Measurements from ENCODE around the gene PLTP.

The PLTP gene

GRCh38 chr20:45857882-45858216 is 54.1 kb downstream of the PLTP start:
- H3K4me1 ChIP-seq, result peaks cover 25 to 53% (median 37%) of the 10 kb centered on the region in 10 experiments
- no peak for TF ChIP-seq Cebpa-rat (IDR thresholded peaks at IDR 0.05)

GRCh38 chr20:45857114-45857881 is 54.7 kb downstream of the PLTP start, which contains the start of the genes ACOT8 and ZSWIM3:
TSS of gene ACOT8 (minus strand) at chr20:45857392. CDS start at chr20:45857315, 77 bp downstream.
TSS of gene ZSWIM3 (plus strand) at chr20:45857614. CDS start at chr20:45857826, 212 bp downstream.
- peaks cover 25 to 53% (median 37%) of the 10 kb centered on the region in 10 experiments for H3K4me1 ChIP-seq
- peak within 1 kb of the TSS; percentile 68 to 85 (median 80) for H3K27ac ChIP-seq
- H3K4me2 ChIP-seq, result peak within 1 kb of the TSS; percentile 86 to 98 (median 94)
- no peaks in the 10 kb centered on the region for H4K20me1 ChIP-seq
- no peak for TF ChIP-seq Cebpa-rat (IDR thresholded peaks at IDR 0.05)
- peaks cover 16 to 29% (median 25%) of the 10 kb centered on the region in 11 experiments; a peak in 20 of 22 replicates for H3K36me3 ChIP-seq
- H3K4me3 ChIP-seq, result peak within 1 kb of the TSS; percentile 76 to 97 (median 84)
- no peaks in the 10 kb centered on the region for H3K9me3 ChIP-seq (replicated peaks in 1 of 11)
- H3K27me3 ChIP-seq, result no peaks in the 10 kb centered on the region
- H3K9ac ChIP-seq, result peak within 1 kb of the TSS; percentile 80 to 92 (median 85)

More at GRCh38 chr20:45857882-45858216, 54.1 kb downstream of the PLTP start:
- Histone ChIP-seq H3K4me3 (peak overlapping the region; percentile 76 to 97 (median 84)), H3K9ac (peak overlapping the region; percentile 78 to 92 (median 85)), H3K27ac (peak overlapping the region; percentile 63 to 85 (median 78); a peak in 21 of 22 replicates), H3K27me3 (no peaks in the 10 kb centered on the region), H4K20me1 (no peaks in the 10 kb centered on the region), H3K4me2 (peak overlapping the region; percentile 81 to 96 (median 89)), H3K36me3 (peaks cover 12 to 23% (median 21%) of the 10 kb centered on the region in 11 experiments; a peak in 19 of 22 replicates), H3K9me3 (replicated peaks in 1 of 11) (no peaks in the 10 kb centered on the region)

- Histone ChIP-seq H4K20me1 (peaks cover 0 to 7% (median 0%) of the 10 kb centered on the region in 11 experiments; a peak in 1 of 22 replicates), H3K36me3 (peaks cover 33 to 67% (median 51%) of the 10 kb centered on the region in 11 experiments; a peak in 21 of 22 replicates), H3K4me2 (no peak overlapping the region), H3K27ac (no peak overlapping the region), H3K4me1 (peaks cover 18 to 31% (median 28%) of the 10 kb centered on the region in 10 experiments), H3K9ac (0 out of 22 replicates have a peak overlapping the region, but pooled peaks of 1 of the 11 experiments have one; percentile 29), H3K9me3 (replicated peaks in 1 of 11) (no peaks in the 10 kb centered on the region), H3K4me3 (no peak overlapping the region), H3K27me3 (no peaks in the 10 kb centered on the region)
- TF ChIP-seq Cebpa-rat (IDR thresholded peaks at IDR 0.05), result no peak
Observed at GRCh38 chr20:45853484-45853883, 58.5 kb downstream of the PLTP start.

GRCh38 chr20:45852326-45852725 is 59.6 kb downstream of the PLTP start:
- Histone ChIP-seq H3K9ac (no peak overlapping the region), H3K4me1 (peaks cover 12 to 25% (median 22%) of the 10 kb centered on the region in 10 experiments), H3K27ac (no peak overlapping the region)

GRCh38 chr20:45851501-45851900 is 60.5 kb downstream of the PLTP start:
- Histone ChIP-seq H4K20me1 (peaks cover 0 to 9% (median 0%) of the 10 kb centered on the region in 11 experiments; a peak in 1 of 22 replicates), H3K27me3 (no peaks in the 10 kb centered on the region), H3K4me3 (no peak overlapping the region), H3K27ac (no peak overlapping the region), H3K9ac (no peak overlapping the region), H3K4me1 (peaks cover 9 to 22% (median 19%) of the 10 kb centered on the region in 10 experiments), H3K9me3 (replicated peaks in 1 of 11) (no peaks in the 10 kb centered on the region), H3K36me3 (peaks cover 53 to 87% (median 69%) of the 10 kb centered on the region in 11 experiments), H3K4me2 (no peak overlapping the region)
- no peak for TF ChIP-seq Cebpa-rat (IDR thresholded peaks at IDR 0.05)

More at GRCh38 chr20:45852326-45852725, 59.6 kb downstream of the PLTP start:
- Histone ChIP-seq H3K9me3 (replicated peaks in 1 of 11) (no peaks in the 10 kb centered on the region), H3K27me3 (no peaks in the 10 kb centered on the region), H3K36me3 (peaks cover 45 to 79% (median 62%) of the 10 kb centered on the region in 11 experiments; a peak in 21 of 22 replicates), H3K4me2 (no peak overlapping the region), H3K4me3 (no peak overlapping the region), H4K20me1 (peaks cover 0 to 9% (median 0%) of the 10 kb centered on the region in 11 experiments; a peak in 1 of 22 replicates)
- no peak for TF ChIP-seq Cebpa-rat (IDR thresholded peaks at IDR 0.05)

- no peak overlapping the region for H3K9ac ChIP-seq
- peaks cover 58 to 93% (median 75%) of the 10 kb centered on the region in 11 experiments for H3K36me3 ChIP-seq
- no peak overlapping the region for H3K4me3 ChIP-seq
- no peak for TF ChIP-seq Cebpa-rat (IDR thresholded peaks at IDR 0.05)
- H3K9me3 ChIP-seq (replicated peaks in 1 of 11), result no peaks in the 10 kb centered on the region
- H3K27ac ChIP-seq, result no peak overlapping the region
- no peak overlapping the region for H3K4me2 ChIP-seq
- no peaks in the 10 kb centered on the region for H3K27me3 ChIP-seq
- peaks cover 0 to 9% (median 0%) of the 10 kb centered on the region in 11 experiments; a peak in 2 of 22 replicates for H4K20me1 ChIP-seq
- H3K4me1 ChIP-seq, result peaks cover 3 to 16% (median 13%) of the 10 kb centered on the region in 10 experiments
Observed at GRCh38 chr20:45850926-45851325, 61.0 kb downstream of the PLTP start.

GRCh38 chr20:45850238-45850637 is 61.7 kb downstream of the PLTP start:
- Histone ChIP-seq H3K9me3 (replicated peaks in 1 of 11) (no peaks in the 10 kb centered on the region), H3K27ac (no peak overlapping the region), H3K4me1 (peaks cover 0 to 9% (median 6%) of the 10 kb centered on the region in 10 experiments; a peak in 14 of 20 replicates), H3K4me3 (no peak overlapping the region), H3K27me3 (no peaks in the 10 kb centered on the region), H3K4me2 (no peak overlapping the region), H4K20me1 (peaks cover 0 to 9% (median 0%) of the 10 kb centered on the region in 11 experiments; a peak in 2 of 22 replicates), H3K36me3 (peaks cover 65 to 99% (median 82%) of the 10 kb centered on the region in 11 experiments), H3K9ac (no peak overlapping the region)
- no peak for TF ChIP-seq Cebpa-rat (IDR thresholded peaks at IDR 0.05)

- no peak overlapping the region; a peak in 1 of 22 replicates for H3K9ac ChIP-seq
- no peaks in the 10 kb centered on the region for H3K4me1 ChIP-seq
- peaks cover 0 to 11% (median 0%) of the 10 kb centered on the region in 11 experiments; a peak in 3 of 22 replicates for H4K20me1 ChIP-seq
- peaks cover 70 to 100% (median 86%) of the 10 kb centered on the region in 11 experiments for H3K36me3 ChIP-seq
- H3K27ac ChIP-seq, result no peak overlapping the region
- no peak overlapping the region for H3K4me2 ChIP-seq
- H3K27me3 ChIP-seq, result no peaks in the 10 kb centered on the region
- H3K9me3 ChIP-seq (replicated peaks in 1 of 11), result no peaks in the 10 kb centered on the region
- TF ChIP-seq Cebpa-rat (IDR thresholded peaks at IDR 0.05), result no peak
- H3K4me3 ChIP-seq, result no peak overlapping the region
Observed at GRCh38 chr20:45848969-45849582, 62.9 kb downstream of the PLTP start.
